NCI-H1436 (cell line): ENCODE results near the gene MZT2B.
"Not testable (repeated sequence)": the region's sequence is repeated elsewhere in the genome, so short reads cannot be mapped to it uniquely, and the experiment has no call there.

Source experiments
- DNase-seq: peaks from one replicate; lab custom pipeline; 2025; lab: John Stamatoyannopoulos, UW

The MZT2B gene

DNA sequence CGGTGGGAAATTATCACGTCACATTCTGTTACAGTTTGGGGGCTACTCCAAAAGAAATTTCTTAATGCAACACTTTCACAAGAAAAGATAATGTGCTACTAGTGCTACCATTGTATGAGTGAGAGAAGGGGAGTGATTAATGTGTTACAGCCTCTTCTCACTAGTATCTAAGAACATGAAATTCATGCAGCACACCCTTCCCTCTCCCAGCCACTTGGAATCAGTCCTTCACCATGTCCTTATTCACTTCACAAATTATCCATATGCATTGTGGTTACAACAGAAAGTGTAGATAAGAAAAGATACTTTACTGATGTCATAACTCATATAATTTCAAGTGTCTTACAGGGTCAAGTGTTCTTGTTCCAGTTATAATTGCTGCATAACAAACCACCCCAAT is 37.1 kb downstream of the MZT2B start:
- not testable (repeated sequence) for DNase-seq

DNA sequence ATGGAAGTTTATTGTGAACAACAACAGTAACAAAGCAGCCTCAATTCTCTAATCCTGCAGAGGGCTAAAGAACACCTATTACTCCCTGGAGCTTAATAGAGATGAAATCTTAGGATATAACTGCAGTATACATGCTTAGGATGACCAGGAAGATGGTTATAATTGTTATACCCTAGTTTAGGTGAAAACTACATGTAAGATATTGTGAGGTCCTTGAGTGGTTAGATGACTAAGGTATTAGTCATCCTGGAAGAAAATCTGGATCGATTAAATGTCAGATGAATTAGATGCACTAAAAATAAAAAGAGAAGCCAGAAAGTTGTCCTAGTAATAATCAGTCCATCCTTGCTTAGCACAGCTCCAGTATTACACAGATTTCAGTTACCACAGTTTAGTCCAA is 38.4 kb downstream of the MZT2B start:
- DNase-seq: not testable (repeated sequence)

DNA sequence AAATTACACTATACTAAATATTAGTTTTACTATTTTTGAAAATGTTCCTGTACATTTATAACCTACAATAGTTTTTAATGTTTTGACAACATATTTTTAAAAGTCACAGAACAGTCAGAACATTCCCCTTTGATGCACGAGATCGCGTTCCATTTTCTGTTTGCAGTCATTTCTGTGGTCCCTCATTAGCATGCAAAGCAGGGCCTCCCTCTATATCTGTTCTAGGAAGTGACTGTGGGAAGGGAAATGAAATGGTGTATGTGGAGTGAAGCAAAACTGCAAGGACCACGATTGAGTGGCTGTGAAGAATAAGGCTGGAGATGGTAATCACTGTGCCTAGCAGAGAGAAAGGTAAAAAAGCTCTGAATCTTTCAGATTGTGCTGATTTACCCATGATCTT is 40.5 kb downstream of the MZT2B start:
- DNase-seq: not testable (repeated sequence)

DNA sequence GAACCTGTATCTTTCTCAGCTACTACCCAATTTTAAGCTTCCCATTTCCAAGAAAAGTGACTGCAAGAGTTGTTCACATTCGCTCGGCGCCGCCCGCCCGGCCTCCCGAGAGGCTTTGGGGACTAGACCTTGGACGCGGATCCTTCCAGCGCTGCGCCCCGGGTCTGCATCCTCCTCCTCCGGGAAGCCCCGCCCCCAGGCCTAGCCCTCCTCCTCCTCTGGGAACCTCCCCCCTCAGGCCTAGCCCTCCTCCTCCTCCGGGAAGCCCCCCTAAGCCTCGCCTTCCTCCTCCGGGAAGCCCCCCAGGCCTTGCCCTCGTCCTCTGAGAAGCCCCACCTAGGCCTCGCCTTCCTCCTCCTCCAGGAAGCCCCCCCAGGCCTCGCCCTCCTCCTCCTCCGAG is 45.9 kb downstream of the MZT2B start:
- not testable (repeated sequence) for DNase-seq

DNA sequence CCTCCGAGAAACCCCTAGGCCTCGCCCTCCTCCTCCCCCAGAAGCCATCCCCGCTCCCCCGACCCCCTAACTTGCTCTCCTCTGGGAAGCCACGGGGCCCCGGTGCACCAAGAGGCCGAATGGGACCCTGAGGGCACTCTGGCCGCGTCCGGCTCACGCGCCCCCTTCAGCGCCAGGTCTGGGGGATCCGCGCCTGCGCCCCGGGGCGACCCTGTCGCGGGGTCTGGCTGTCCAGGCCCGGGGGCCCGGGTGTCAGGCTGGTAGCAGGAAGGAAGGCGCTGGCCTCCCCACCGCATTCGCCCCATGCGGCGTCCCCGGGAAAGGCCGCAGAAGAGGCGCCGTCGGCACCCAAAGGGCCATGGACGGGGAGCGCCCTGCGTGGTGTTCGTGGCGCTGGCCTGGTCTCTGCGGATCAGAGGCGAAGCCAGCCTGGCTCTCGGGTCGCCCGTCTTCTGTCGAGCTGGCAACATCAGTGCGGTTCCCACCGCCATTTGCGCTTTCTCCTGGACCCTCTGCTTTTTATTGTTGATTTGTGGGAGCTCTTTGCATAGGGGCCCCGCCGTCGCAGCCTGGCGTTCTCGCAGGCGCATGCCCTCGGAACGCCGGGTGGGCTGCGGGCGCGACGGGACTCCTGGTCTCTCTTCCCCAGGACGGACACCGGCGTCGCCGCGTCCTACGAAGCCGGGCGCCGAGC is 46.6 kb downstream of the MZT2B start:
- DNase-seq: not testable (repeated sequence)

DNA sequence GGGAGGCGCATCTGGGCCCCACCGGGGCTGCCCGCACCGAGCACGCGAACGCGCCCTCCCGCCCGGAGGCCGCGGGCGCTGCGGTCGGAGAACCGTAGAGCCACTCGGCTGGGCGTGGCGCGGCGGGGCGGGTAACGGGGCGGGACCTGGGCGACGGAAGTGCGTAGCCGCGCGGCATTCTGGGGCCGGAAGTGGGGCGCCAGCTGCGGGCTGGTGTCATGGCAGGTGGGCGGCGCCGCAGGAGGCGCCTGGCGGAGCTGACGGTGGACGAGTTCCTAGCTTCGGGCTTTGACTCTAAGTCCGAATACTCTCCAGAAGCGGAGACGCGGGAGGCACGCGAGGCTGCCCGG is 47.1 kb downstream of the MZT2B start:
- DNase-seq: not testable (repeated sequence)

DNA sequence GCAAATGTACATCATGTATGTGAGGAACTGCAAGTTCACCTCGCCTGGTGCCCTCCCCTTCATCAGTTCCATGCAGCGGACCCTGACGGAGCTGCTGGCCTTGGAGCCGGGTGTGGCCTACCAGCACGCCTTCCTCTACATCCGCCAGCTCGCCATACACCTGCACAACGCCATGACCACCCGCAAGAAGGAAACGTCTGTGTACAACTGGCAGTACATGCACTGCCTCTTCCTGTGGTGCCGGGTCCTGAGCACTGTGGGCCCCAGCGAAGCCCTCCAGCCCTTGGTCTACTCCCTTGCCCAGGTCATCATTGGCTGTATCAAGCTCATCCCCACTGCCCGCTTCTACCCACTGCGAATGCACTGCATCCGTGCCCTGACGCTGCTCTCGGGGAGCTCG is 48.3 kb downstream of the MZT2B start:
- not testable (repeated sequence) for DNase-seq

DNA sequence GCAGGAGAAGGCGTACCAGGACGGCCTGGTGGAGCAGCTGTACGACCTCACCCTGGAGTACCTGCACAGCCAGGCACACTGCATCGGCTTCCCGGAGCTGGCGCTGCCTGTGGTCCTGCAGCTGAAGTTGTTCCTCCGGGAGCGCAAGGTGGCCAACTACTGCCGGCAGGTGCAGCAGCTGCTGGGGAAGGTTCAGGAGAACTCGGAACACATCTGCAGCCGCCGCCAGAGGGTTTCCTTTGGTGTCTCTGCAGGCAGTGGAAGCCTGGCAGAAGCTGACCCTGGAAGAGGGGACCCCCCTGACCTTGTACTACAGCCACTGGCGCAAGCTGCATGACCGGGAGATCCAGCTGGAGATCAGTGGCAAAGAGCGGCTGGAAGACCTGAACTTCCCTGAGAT is 48.8 kb downstream of the MZT2B start:
- DNase-seq: not testable (repeated sequence)

DNA sequence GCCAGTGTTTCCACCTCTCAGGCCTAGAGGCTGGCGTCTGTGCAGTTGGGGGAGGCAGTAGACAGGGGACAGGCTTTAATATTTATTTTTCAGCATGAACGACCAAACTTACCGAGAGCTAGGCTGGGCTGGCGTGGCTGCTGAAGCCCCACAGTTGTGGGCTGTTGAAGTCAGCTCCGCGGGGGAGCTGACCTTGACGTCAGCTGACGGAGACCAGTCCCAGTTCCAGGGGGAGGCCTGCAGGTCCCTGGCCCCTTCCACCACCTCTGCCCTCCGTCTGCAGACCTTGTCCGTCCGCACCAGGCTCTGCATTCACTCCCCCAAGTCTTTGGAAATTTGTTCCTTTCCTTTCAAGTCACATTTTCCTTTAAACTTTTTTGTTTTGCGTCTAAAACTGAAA is 49.6 kb downstream of the MZT2B start:
- DNase-seq: no peak

DNA sequence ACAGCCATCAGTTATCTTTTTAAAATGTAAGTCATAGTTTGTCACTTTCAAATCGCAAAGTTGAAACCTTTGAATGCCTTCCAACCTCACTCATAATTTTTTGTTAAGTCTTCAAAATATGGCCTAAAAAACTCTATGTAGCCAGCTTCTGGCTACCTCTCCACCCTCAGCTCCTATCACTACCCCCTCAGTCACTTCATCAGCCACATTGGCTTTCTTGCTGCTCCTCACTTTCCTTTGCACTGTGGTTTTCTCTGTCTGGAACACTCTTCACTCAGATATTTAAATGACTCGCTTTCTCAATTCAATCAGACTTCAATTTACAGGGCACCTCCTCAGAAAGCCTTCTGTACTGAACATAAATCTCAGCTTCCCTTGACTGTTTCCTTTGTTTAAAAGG is 51.0 kb downstream of the MZT2B start:
- DNase-seq: not testable (repeated sequence)

DNA sequence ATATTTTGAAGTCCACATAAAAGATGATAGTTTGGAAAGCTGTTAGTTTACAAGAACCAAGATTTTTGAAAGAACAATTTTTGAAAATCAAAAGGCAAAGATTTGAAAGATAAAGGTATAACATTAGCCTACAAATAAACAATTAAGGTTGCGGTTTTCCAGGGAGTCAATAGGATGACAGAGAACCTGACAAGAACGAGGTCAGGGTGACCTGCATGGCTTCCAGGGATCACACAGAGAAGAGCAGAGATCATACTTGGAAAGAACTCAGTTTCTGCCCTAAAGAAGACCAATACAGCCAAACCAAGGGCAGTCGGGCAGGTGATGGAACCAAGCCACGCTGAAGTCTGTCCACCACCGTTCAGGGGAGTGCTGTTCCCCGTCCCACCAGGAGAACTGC is 57.5 kb downstream of the MZT2B start:
- DNase-seq: not testable (repeated sequence)
